HG03045 (cell line): ENCODE data around the gene RNF25.
A peak's percentile ranks its signal among the peaks of the same experiment; 100 is the strongest.
"Not testable (repeated sequence)": the region's sequence is repeated elsewhere in the genome, so short reads cannot be mapped to it uniquely, and the experiment has no call there.

Experiments
- ATAC-seq: cut with Tn5 transposase; IDR thresholded peaks from one replicate; pipeline ENCODE4 v1.9.1; 2021; ENCODE audit warnings: mild to moderate bottlenecking, moderate library complexity; ENCODE audit not compliant: unreplicated experiment

The RNF25 gene

GRCh38 chr2:218671654-218672566 is at the start of gene RNF25, which contains the start of gene STK36:
TSS of gene RNF25 (minus strand) at chr2:218672002. CDS start at chr2:218671970, 32 bp downstream.
TSS of gene STK36 (plus strand) at chr2:218672086. CDS start at chr2:218672830, 744 bp downstream.
- peak; percentile 96 for ATAC-seq

GRCh38 chr2:218721488-218721887 is 49.7 kb upstream of the RNF25 start:
- no peak for ATAC-seq

- no peak for ATAC-seq
These were observed 48.5 kb upstream of the RNF25 start for GRCh38 chr2:218720048-218721041.

GRCh38 chr2:218719457-218719856 is 47.7 kb upstream of the RNF25 start:
- ATAC-seq, result no peak

- ATAC-seq, result no peak
These were observed 46.3 kb upstream of the RNF25 start for GRCh38 chr2:218718058-218718457.

GRCh38 chr2:218717262-218717661 is 45.5 kb upstream of the RNF25 start:
- ATAC-seq, result no peak

GRCh38 chr2:218716070-218716469 is 44.3 kb upstream of the RNF25 start:
- no peak for ATAC-seq

- no peak for ATAC-seq
These were observed 42.1 kb upstream of the RNF25 start for GRCh38 chr2:218713922-218714321.

- ATAC-seq, result no peak
These were observed 39.7 kb upstream of the RNF25 start for GRCh38 chr2:218711550-218711929.

GRCh38 chr2:218710687-218711549 is 39.1 kb upstream of the RNF25 start, which contains the start of gene TTLL4:
TSS of gene TTLL4 (plus strand) at chr2:218710835. CDS start at chr2:218737677, 26,842 bp downstream.
- ATAC-seq, result peak; percentile 92

GRCh38 chr2:218710334-218710686 is 38.5 kb upstream of the RNF25 start:
- ATAC-seq, result no peak

GRCh38 chr2:218709908-218710307 is 38.1 kb upstream of the RNF25 start:
- ATAC-seq, result no peak

GRCh38 chr2:218708086-218708485 is 36.3 kb upstream of the RNF25 start:
- ATAC-seq, result no peak

- ATAC-seq, result no peak
These were observed 31.5 kb upstream of the RNF25 start for GRCh38 chr2:218703341-218703740.

GRCh38 chr2:218701806-218702205 is 30.0 kb upstream of the RNF25 start:
- ATAC-seq, result no peak

GRCh38 chr2:218698885-218699284 is 27.1 kb upstream of the RNF25 start:
- ATAC-seq, result no peak

GRCh38 chr2:218694405-218695145 is 22.8 kb upstream of the RNF25 start:
- ATAC-seq, result no peak

GRCh38 chr2:218691234-218691633 is 19.4 kb upstream of the RNF25 start:
- no peak for ATAC-seq

- ATAC-seq, result not testable (repeated sequence)
These were observed 15.7 kb upstream of the RNF25 start for GRCh38 chr2:218687400-218688060.
